Lower leg skin (tissue), 3 donors: ENCODE data around the gene FOXP1.

Experiments used
- CTCF ChIP-seq, 3 donors: fragments of 450-650 bp; IDR thresholded peaks; one replicate each; pipeline ENCODE4 v1.5.1; 2016; ENCODE audit warnings: antibody characterized with exemption in 3 of 3, mild to moderate bottlenecking in 3 of 3, moderate library complexity in 2 of 3
- POLR2A ChIP-seq, 2 donors: fragments of 450-650 bp; IDR thresholded peaks; one replicate each; pipeline ENCODE4 v1.6.1; 2016 to 2017; ENCODE audit warnings: antibody characterized with exemption in 2 of 2, mild to moderate bottlenecking in 1 of 2, moderate library complexity in 1 of 2

- no peak for TF ChIP-seq CTCF (IDR thresholded peaks at IDR 0.05)
- no peak for TF ChIP-seq POLR2A (IDR thresholded peaks at IDR 0.05)
Measured at GRCh38 chr3:71309886-71310285, 273.6 kb downstream of the FOXP1 start.
